ENCODE results near the gene POLDIP3.

POLDIP3 gene

DNA sequence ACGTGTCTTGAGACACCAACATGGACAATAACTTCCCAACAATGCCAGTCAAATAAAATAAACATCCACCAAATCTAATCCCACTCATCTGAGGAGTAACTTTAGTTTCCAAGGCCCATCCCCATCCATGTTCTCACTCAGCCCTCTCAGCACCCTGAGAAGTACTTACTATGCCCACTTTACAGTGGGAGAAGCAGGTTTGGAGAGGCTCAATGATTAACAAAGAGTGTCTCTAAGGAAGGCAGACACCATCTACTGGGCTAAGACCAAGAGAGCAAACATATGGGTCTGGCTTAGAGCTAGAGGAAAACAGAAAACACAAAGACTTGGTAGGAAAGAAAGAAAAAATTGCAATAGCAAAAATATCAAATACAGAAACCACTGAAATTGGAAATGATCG lies 11.3 kb downstream of the POLDIP3 start:
- no peak overlapping the region for H3K4me3 ChIP-seq (ENCODE audit: low read depth, low read length)
- TF ChIP-seq, protein P1, sequence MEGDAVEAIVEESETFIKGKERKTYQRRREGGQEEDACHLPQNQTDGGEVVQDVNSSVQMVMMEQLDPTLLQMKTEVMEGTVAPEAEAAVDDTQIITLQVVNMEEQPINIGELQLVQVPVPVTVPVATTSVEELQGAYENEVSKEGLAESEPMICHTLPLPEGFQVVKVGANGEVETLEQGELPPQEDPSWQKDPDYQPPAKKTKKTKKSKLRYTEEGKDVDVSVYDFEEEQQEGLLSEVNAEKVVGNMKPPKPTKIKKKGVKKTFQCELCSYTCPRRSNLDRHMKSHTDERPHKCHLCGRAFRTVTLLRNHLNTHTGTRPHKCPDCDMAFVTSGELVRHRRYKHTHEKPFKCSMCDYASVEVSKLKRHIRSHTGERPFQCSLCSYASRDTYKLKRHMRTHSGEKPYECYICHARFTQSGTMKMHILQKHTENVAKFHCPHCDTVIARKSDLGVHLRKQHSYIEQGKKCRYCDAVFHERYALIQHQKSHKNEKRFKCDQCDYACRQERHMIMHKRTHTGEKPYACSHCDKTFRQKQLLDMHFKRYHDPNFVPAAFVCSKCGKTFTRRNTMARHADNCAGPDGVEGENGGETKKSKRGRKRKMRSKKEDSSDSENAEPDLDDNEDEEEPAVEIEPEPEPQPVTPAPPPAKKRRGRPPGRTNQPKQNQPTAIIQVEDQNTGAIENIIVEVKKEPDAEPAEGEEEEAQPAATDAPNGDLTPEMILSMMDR (IDR thresholded peaks at IDR 0.05; ENCODE audit: low read depth, low read length): no peak

DNA sequence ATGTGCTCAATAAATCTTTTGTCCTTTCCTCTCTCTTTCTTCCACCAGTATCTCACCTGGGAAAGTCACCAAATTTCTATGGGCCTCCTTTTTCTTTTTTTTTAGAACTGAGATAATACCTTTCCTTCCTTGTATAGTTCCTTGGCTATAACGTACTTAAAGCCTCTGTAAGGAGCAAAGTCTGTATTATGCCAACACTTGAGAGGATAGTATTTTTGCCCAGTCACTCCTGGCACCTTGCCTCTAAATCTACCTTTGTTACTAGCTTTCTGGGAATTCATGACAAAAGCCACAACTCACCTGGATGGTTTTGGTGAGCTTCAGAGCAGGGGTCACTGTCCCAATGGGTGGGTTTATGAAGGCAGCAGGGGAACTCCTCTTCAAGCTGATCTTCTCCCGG lies 12.2 kb downstream of the POLDIP3 start:
- TF ChIP-seq, protein P1 (IDR thresholded peaks at IDR 0.05; ENCODE audit: low read depth, low read length): no peak
- no peak overlapping the region for H3K4me3 ChIP-seq (ENCODE audit: low read depth, low read length)

DNA sequence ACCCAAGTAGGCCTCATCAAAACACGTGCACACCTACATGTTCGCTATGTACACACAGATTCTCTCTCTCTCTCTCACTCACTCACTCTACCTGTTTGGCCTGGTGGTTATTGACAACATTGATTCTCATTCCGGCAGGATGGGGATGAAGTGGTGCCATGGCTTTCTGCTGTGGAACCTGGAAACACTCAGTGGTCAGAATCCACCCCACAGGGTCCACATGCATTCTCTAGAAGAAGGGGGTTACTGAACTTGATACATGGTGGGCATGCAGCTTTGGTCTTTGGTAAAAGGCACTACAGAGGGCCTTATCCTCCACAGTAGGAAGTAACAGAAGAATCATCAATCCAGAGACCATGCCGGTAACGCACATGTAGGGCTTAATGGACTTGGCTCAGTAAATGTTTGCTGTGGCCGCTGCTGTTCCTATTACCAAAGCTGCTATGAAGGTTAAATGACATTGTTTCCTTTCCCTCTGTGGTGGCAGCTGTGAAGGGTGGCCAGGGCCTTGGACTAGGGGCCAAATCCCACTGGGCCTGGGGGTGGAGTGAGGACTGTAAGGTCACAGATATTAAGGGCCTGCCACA lies 12.7 kb downstream of the POLDIP3 start:
- H3K4me3 ChIP-seq (ENCODE audit: low read depth, low read length): no peak overlapping the region
- TF ChIP-seq, protein P1 (IDR thresholded peaks at IDR 0.05; ENCODE audit: low read depth, low read length): no peak

DNA sequence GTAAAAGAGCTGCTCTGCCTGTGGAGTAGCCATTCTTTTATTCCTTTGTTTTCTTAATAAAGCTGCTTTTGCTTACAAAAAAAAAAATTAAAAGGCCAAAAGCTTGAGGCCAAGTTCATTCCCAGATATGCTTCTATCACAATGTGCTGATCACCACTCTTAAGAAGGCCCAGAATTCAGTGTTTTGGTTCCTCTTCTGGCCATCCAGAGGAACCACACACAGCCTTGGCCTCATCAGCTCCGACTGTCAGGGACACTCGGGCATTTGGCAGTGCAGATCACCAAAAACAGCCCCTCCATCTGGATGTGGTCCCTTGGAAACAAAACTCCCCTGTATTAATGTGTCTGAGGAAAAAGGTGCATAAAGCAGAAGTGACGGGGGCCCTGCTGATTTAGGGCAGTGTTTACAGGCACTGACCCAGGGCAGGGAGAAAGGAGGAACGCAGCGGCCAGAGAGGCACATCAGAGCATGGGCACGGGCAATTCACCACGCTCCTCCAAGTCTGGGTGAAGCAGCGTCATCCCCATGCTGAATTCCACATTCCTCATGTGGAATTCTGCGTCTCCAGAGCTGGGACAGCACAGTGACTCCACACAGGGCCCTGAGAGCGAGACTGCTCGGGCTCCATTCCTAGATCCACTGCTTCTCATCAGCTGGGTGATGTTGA lies 17.7 kb downstream of the POLDIP3 start:
- no peak overlapping the region for H3K4me3 ChIP-seq (ENCODE audit: low read depth, low read length)
- TF ChIP-seq, protein P1 (IDR thresholded peaks at IDR 0.05; ENCODE audit: low read depth, low read length): no peak

DNA sequence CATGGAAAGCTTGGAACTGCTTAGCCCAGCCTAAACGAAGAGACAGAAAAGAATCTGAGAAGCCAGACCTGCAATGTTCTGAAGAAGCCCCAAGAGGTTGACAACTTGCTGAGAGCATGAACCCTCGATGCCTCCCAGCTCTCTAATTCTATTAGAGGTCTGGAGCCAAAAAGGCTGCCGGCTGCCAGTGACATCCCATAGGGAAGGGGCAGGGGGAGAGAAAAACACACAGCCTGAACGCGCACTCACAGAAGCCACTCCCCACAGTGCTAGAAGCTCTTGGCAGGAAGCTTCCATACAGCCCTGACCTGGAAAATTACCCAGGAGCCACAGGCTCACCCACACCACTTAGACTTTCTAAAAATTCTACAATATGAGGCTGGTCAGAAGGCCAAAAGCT lies 18.3 kb downstream of the POLDIP3 start:
- TF ChIP-seq, protein P1 (IDR thresholded peaks at IDR 0.05; ENCODE audit: low read depth, low read length): no peak
- H3K4me3 ChIP-seq (ENCODE audit: low read depth, low read length): no peak overlapping the region

DNA sequence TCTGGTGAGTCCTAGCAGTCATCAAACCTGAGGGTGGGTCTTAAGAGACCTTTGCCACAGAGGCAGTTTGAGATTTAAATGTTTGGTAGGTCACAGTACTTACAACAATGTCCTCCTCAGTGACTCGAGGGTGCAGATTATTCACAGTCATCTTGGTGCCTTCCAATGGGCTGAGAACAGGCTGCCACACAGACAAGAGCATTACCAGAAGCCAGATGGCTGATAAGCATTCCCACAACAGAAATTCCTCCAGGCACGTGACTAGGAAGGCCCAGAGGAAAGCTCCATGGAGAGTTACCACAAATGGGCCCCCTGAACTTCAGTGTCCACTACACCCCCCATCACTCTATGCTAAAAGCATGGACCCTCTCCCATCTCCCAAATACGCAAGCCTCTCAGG lies 19.2 kb downstream of the POLDIP3 start:
- no peak overlapping the region for H3K4me3 ChIP-seq (ENCODE audit: low read depth, low read length)
- TF ChIP-seq, protein P1 (IDR thresholded peaks at IDR 0.05; ENCODE audit: low read depth, low read length): no peak

DNA sequence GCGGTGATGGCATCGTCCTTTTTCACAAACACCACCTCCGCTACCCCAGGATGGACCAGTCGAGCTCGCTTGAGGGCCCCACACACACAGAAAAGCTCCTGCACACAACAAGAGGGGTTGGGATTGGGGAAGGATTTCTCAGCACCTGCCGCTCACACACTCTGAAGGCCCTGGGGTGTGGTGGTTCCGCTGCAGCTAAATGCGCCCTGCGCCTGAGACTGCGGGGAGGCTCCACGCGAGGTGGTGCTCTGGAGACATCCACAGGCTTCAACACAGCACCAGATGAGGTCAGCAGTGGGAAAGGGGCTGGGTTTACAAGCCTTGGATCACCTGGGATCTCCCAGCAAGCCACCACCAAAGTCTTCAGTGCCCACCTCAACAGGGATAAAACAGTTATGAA lies 22.7 kb downstream of the POLDIP3 start:
- H3K4me3 ChIP-seq (ENCODE audit: low read depth, low read length): no peak overlapping the region
- TF ChIP-seq, protein P1 (IDR thresholded peaks at IDR 0.05; ENCODE audit: low read depth, low read length): no peak

Data from WI38 (cell line).